Progenitor cell of endocrine pancreas (in vitro differentiated cells): ENCODE results near the gene NKD1. TPM values are rescaled to one million over a fixed set of nuclear protein-coding genes. Genes with fewer than 3 reads are reported as not detected.

Experiments
- DNase-seq: peaks from one replicate; pipeline ENCODE4 v3.0.0; 2021; ENCODE audit warnings: low spot score; ENCODE audit not compliant: unreplicated experiment
- H3K27ac Mint-ChIP-seq: 2 replicates; pipeline ENCODE4 v1.8.0; 2021; ENCODE audit warnings: mild to moderate bottlenecking, moderate library complexity, mixed read lengths
- H3K27me3 Mint-ChIP-seq: 2 replicates; pipeline ENCODE4 v1.8.0; 2021; ENCODE audit warnings: mixed read lengths
- H3K36me3 Mint-ChIP-seq: 2 replicates; pipeline ENCODE4 v1.8.0; 2022; ENCODE audit warnings: mixed read lengths; ENCODE audit not compliant: insufficient read depth
- H3K4me1 Mint-ChIP-seq: 2 replicates; pipeline ENCODE4 v1.8.0; 2021; ENCODE audit warnings: low read depth, mixed read lengths
- H3K4me3 Mint-ChIP-seq: 2 replicates; pipeline ENCODE4 v1.8.0; 2021; ENCODE audit warnings: low read depth, mild to moderate bottlenecking, moderate library complexity, mixed read lengths
- H3K9me3 Mint-ChIP-seq: 2 replicates; pipeline ENCODE4 v1.8.0; 2021; ENCODE audit warnings: low read depth, mixed read lengths
- total RNA-seq: library from RNA; stranded (reverse); gene quantifications from 2 replicates; pipeline ENCODE4 v1.2.1, GENCODE V29; 2021
- TF ChIP-seq, protein P1 (sequence below): fragments of 200-600 bp; sonication (generic); IDR thresholded peaks from one replicate; pipeline ENCODE4 v1.5.0; 2021; ENCODE audit warnings: antibody characterized with exemption, mild to moderate bottlenecking; ENCODE audit not compliant: unreplicated experiment

The NKD1 gene
- total RNA-seq, 1 donor from 2014 or later: 3.0 TPM

DNA sequence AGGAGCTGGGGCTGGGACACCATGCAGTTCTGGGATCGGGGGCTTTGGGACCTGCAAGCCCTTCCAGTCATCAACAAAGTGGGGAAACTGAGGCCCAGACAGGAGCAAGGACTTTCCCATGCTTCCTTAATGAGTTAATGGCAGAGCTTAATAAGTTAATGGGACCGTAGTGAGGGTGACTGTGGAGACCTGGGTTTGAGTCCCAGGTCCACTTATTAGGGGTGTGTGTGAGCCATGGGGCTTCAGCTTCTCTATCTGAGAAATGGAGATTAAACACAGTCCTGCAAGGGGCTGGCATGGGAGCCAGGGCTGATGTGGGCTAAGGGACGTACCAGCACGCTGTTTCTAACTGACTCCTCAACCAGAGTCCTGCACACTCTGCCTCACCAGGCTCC lies 41.7 kb upstream of the NKD1 start:
- Mint-ChIP-seq H3K36me3 (no peaks in the 10 kb centered on the region), H3K27ac (no peak overlapping the region), H3K4me1 (peaks cover 4% of the 10 kb centered on the region), H3K4me3 (no peak overlapping the region), H3K27me3 (peaks cover 13% of the 10 kb centered on the region), H3K9me3 (peaks cover 4% of the 10 kb centered on the region)
- TF ChIP-seq, protein P1, sequence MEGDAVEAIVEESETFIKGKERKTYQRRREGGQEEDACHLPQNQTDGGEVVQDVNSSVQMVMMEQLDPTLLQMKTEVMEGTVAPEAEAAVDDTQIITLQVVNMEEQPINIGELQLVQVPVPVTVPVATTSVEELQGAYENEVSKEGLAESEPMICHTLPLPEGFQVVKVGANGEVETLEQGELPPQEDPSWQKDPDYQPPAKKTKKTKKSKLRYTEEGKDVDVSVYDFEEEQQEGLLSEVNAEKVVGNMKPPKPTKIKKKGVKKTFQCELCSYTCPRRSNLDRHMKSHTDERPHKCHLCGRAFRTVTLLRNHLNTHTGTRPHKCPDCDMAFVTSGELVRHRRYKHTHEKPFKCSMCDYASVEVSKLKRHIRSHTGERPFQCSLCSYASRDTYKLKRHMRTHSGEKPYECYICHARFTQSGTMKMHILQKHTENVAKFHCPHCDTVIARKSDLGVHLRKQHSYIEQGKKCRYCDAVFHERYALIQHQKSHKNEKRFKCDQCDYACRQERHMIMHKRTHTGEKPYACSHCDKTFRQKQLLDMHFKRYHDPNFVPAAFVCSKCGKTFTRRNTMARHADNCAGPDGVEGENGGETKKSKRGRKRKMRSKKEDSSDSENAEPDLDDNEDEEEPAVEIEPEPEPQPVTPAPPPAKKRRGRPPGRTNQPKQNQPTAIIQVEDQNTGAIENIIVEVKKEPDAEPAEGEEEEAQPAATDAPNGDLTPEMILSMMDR: no peak
- no peak for DNase-seq

DNA sequence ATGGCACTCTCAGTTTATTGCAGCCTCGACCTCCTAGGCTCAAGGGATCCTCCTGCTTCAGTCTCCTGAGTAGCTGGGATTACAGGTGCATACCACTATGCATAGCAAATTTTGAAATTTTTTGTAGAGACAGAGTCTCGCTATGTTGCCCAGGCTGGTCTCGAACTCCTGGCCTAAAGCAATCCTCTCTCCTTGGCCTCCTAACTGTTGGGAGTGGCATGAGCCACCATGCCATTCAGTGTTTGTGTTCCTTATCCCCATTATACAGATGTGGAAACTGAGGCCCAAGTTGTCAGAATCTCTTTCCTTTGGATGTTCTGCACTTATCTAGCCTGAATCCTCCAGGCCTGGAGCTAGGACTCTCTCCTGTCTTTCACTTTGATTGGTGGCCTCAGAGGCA lies 40.8 kb upstream of the NKD1 start:
- H3K27me3 Mint-ChIP-seq: peaks cover 13% of the 10 kb centered on the region
- H3K4me3 Mint-ChIP-seq: no peak overlapping the region
- no peak overlapping the region for H3K27ac Mint-ChIP-seq
- H3K36me3 Mint-ChIP-seq: no peaks in the 10 kb centered on the region
- peaks cover 4% of the 10 kb centered on the region for H3K4me1 Mint-ChIP-seq
- H3K9me3 Mint-ChIP-seq: peaks cover 4% of the 10 kb centered on the region
- no peak for DNase-seq
- TF ChIP-seq, protein P1: no peak

DNA sequence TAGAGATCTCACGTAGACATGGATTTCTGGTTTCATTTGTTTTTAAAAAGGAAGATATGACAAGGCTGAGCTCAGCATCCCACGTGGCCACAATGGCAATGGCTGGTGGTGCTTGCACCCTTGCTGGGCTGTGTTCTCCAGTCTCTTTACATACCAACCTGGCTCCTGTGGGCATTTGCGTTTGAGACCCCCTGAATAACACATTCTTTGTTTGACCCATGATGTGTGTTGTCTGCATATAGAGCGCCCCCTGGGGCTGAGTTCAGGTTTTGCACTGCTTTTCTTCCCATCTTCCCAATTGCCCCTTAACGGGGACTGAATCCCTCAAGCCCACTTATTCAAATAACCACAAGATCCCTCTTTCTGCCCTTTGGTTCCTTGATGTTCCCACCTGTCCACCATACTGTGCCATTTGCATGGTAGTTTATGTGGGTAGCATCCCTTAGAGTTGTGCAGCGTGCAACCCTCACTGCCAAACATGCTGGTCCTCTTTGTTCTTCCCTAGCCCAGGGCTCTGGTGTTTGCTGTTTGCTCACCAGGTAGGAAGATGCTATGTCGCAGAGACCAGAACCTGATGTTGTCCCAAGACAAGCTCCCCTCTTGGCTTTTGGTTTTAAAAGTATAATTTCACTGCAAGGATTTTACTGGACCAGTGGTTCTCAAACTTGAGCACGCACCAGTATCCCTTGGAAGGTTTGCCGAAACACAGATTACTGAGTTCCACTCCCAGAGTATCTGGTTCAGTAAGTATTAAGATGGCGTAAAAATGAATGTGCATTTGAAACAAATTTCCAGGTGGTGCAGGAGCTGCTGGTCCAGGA lies 38.5 kb upstream of the NKD1 start:
- Mint-ChIP-seq H3K9me3 (peaks cover 4% of the 10 kb centered on the region), H3K4me3 (no peak overlapping the region), H3K27me3 (peaks cover 13% of the 10 kb centered on the region), H3K27ac (no peak overlapping the region), H3K36me3 (no peaks in the 10 kb centered on the region), H3K4me1 (peaks cover 4% of the 10 kb centered on the region)
- DNase-seq: no peak
- TF ChIP-seq, protein P1: peak; percentile 62

DNA sequence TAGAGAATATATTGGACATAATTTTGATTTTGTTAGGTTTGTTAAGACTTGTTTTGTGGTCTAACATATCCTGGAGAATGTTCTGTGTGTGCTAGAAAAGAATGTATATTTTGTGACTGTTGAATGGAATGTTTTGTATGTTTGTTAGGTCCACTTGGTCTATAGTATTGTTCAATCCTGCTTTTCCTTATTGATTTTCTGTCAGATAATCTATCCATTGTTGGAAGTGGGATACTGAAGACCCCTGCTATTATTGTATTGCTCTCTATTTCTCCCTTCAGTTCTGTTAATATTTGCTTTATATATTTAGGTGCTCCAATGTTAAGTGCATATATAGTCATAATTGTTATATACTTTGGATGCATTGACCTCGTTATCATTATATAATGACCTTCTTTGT lies 33.0 kb upstream of the NKD1 start:
- H3K4me3 Mint-ChIP-seq: no peak overlapping the region
- peaks cover 12% of the 10 kb centered on the region for H3K9me3 Mint-ChIP-seq
- no peaks in the 10 kb centered on the region for H3K27me3 Mint-ChIP-seq
- H3K4me1 Mint-ChIP-seq: no peaks in the 10 kb centered on the region
- H3K27ac Mint-ChIP-seq: no peak overlapping the region
- TF ChIP-seq, protein P1: no peak
- no peaks in the 10 kb centered on the region for H3K36me3 Mint-ChIP-seq
- no peak for DNase-seq

DNA sequence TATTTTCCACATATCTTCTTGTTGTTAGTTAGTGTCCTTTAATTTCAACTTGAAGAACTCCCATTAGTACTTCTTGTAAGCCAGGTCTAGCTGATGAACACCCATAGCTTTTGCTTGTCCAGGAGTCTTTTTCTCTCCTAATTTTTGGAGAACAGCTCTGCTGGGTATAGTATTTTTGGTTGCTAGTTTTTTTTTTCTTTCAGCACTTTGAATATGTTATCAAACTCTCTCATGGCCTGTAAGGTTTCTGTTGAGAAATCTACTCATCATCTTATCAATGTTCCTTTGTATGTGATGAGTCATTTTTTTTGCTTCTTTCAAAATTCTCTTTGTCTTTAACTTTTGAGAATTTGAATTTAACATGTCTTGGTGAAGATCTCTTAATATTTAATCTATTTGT lies 31.8 kb upstream of the NKD1 start:
- Mint-ChIP-seq H3K4me3 (no peak overlapping the region), H3K4me1 (no peaks in the 10 kb centered on the region), H3K27ac (no peak overlapping the region), H3K27me3 (peaks cover 9% of the 10 kb centered on the region), H3K9me3 (peaks cover 12% of the 10 kb centered on the region), H3K36me3 (no peaks in the 10 kb centered on the region)
- TF ChIP-seq, protein P1: no peak
- no peak for DNase-seq
